Large intestine (tissue), 3 donors: ENCODE results near the gene TRIM62. TPM values are rescaled to one million over a fixed set of nuclear protein-coding genes. Genes with fewer than 3 reads are reported as not detected.
A peak's percentile ranks its signal among the peaks of the same experiment; 100 is the strongest.

Source experiments
- DNase-seq, 2 donors: peaks; one replicate each; pipeline versions ENCODE4 v3.0.0 to v3.0.0-alpha.2; 2013
- H3K27ac ChIP-seq: one replicate; pipeline ENCODE4 v1.5.1; 2013; ENCODE audit warnings: low read length
- H3K27me3 ChIP-seq: 2 replicates; pipeline ENCODE4 v1.6.1; 2013; ENCODE audit warnings: low read length; ENCODE audit not compliant: control insufficient read depth, insufficient read depth
- H3K36me3 ChIP-seq: 2 replicates; pipeline ENCODE4 v1.6.1; 2013; ENCODE audit warnings: low read length; ENCODE audit not compliant: control insufficient read depth, insufficient read depth
- H3K4me1 ChIP-seq: one replicate; pipeline ENCODE4 v1.6.1; 2013; ENCODE audit warnings: low read length; ENCODE audit not compliant: control insufficient read depth, insufficient read depth
- H3K4me3 ChIP-seq: one replicate; pipeline ENCODE4 v1.5.1; 2013; ENCODE audit warnings: low read length
- H3K9me3 ChIP-seq: one replicate; pipeline ENCODE4 v1.6.1; 2013; ENCODE audit warnings: mild to moderate bottlenecking, low read depth, low read length, moderate library complexity; ENCODE audit not compliant: control insufficient read depth
- WGBS: methylation state at CpG from one replicate; pipeline ENCODE4 v1.1.5; 2013; ENCODE audit warnings: low lambda C conversion rate; ENCODE audit not compliant: insufficient coverage; 5-methylcytosine and 5-hydroxymethylcytosine counted together
- polyA plus RNA-seq: library from polyadenylated mRNA; unstranded; fragments of 120-200 nt; gene quantifications from one replicate; pipeline ENCODE4 v1.2.1, GENCODE V29; 2013

The TRIM62 gene
- polyA plus RNA-seq, 1 donor, result 3.2 TPM

DNA sequence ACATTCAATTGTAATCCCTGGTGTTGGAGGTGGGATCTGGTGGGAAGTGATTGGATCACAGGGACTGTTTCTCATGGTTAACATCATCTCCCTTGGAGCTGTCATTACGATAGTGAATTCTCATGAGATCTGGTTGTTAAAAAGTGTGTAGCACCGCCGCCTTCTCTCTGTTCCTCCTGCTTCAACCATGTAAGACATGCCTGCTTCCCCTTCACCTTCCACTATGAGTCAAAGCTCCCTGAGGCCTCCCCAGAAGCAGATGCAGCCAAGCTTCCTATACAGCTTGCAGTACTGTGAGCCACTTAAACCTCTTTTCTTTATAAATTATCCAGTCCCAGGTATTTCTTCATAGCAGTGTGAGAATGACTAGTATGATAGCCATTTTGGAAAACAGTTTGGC, 30.1 kb upstream of the TRIM62 start:
- 100% methylated on average over 2 of the region's 3 CpGs for WGBS
- H3K4me1 ChIP-seq, result no peaks in the 10 kb centered on the region
- H3K36me3 ChIP-seq, result no peaks in the 10 kb centered on the region
- no peak overlapping the region for H3K4me3 ChIP-seq
- no peak overlapping the region for H3K27ac ChIP-seq
- no peaks in the 10 kb centered on the region for H3K9me3 ChIP-seq
- H3K27me3 ChIP-seq, result no peaks in the 10 kb centered on the region
- DNase-seq, result no peak

DNA sequence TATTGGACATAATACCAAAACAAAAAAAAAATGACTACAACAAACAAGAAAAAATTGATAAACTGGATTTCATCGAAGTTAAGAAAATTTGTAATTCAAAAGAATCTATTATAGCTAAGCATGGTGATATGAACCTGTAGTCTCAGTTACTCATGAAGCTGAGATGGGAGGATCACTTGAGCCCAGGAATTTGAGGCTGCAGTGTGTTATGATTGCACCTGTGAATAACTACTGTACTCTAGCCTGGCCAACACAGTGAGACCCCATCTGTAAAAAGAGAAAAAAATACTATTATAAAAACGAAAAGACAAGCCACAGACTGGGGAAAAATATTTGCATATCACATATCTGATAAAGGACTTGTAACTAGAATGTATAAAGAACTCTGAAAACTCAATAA, 24.5 kb upstream of the TRIM62 start:
- WGBS, result 100% methylated on average over 1 of the region's 2 CpGs
- Histone ChIP-seq H3K4me3 (no peak overlapping the region), H3K27me3 (no peaks in the 10 kb centered on the region), H3K27ac (no peak overlapping the region), H3K9me3 (no peaks in the 10 kb centered on the region), H3K4me1 (no peaks in the 10 kb centered on the region), H3K36me3 (no peaks in the 10 kb centered on the region)
- no peak for DNase-seq

DNA sequence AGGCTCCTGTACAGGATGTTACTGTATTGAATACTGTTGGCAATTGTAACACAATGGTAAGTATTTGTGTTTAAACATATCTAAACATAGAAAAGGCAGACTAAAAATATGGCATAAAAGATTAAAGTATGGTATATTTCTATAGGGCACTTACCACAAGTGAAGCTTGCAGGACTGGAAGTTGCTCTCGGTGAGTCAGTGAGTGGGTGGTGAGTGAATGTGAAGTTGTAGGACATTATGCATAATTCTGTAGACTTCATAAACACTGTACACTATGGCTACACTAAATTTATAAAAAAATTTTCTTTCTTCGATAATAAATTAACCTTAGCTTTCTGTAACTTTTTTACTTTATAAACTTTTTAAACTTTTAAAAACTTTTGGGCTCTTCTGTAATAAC, 13.7 kb upstream of the TRIM62 start:
- Histone ChIP-seq H3K36me3 (no peaks in the 10 kb centered on the region), H3K27ac (no peak overlapping the region), H3K27me3 (peaks cover 9% of the 10 kb centered on the region), H3K9me3 (no peaks in the 10 kb centered on the region), H3K4me3 (no peak overlapping the region), H3K4me1 (no peaks in the 10 kb centered on the region)
- 100% methylated on average over 1 of the region's 2 CpGs for WGBS
- no peak for DNase-seq

DNA sequence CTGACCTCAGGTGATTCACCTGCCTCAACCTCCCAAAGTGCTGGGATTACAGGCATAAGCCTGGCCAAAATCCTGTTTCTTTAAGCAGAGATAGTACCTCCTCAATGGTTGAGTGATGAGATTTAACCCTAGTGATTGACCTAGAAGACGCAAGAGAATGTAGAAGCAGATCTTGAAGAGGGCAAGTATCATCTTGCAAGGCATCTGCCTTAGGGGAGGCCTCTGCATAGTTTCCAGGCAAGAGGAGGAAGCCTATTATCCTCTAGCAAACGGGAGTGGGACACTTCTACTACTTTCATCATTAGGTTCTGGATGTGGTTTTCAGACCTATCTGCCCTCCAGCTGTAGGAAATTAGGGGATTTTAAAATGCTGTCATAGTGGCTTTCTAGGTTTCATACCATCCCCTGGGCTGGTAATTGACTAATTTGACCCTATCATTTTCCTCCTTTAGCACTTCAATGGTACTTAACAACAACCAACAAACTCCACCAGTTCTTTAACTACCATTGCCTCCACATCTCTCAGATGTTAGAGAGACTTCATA, 10.0 kb upstream of the TRIM62 start:
- DNase-seq, result no peak

DNA sequence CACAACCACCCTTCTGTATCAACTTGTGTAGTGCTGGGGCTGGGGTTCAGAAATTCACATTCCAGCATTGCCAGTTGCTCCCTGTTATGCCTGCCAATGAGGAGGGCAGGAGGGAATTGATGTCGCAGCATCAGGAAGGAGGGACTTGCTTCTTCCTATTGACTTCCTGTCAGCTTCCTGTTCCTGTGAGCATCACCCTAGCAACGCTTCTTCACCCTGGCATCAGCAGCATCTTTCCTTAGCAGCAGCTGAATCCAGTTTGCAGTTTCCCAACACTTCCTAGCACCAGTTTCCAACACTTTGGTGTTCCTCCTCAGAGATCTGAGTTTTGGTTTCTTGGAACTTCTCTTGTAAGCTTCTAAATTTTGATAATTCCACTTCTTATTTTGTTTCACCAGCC, 8.9 kb upstream of the TRIM62 start:
- no CpG with 5 or more reads among the region's 2 CpGs for WGBS

More for the DNA sequence above, 10.0 kb upstream of the TRIM62 start:
- 100% methylated on average over 1 of the region's 2 CpGs for WGBS
- Histone ChIP-seq H3K27me3 (peaks cover 4% of the 10 kb centered on the region), H3K4me1 (no peaks in the 10 kb centered on the region), H3K36me3 (no peaks in the 10 kb centered on the region), H3K27ac (no peak overlapping the region), H3K9me3 (no peaks in the 10 kb centered on the region), H3K4me3 (no peak overlapping the region)

DNA sequence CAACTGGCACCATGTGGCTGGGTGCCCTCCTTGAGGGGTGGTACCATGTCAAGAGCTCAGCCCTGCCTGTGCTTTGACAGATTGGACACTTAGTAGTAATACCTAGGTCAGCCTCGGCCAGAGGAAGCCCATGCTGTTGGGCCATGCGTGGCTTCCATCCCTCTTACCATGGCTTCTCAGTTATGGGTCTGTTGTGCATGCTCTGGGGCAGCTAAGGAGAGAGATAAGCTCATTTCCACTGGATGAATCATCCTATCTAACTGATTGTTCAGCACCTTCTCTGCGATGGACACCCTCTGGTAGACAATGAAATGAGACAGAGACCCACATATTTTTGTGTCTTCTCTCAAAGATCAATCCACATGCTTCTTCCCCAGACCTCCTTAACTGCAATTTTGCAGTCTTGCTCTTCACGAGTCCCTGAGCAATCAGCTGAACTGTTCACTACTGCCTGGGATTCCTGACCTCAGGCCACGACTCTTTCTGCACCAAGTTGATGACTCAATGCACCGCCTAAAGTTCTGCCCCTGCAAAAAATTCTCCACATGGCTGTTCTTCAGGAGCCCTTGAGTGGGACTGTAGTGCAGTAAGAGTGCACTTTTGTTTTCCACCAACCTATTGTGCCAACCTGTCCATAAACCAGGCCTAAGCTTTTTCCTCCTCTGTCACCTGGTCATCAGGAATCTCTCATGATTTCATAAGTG, 6.9 kb upstream of the TRIM62 start:
- DNase-seq, result no peak
- no CpG with 5 or more reads among the region's 6 CpGs for WGBS
- peaks cover 3% of the 10 kb centered on the region for H3K27me3 ChIP-seq
- H3K36me3 ChIP-seq, result no peaks in the 10 kb centered on the region
- no peak overlapping the region for H3K27ac ChIP-seq
- H3K4me1 ChIP-seq, result no peaks in the 10 kb centered on the region
- no peak overlapping the region for H3K4me3 ChIP-seq
- no peaks in the 10 kb centered on the region for H3K9me3 ChIP-seq

More for the DNA sequence above, 8.9 kb upstream of the TRIM62 start:
- H3K36me3 ChIP-seq, result no peaks in the 10 kb centered on the region
- H3K4me3 ChIP-seq, result no peak overlapping the region
- no peaks in the 10 kb centered on the region for H3K9me3 ChIP-seq
- no peak overlapping the region for H3K27ac ChIP-seq
- H3K27me3 ChIP-seq, result peaks cover 3% of the 10 kb centered on the region
- no peak for DNase-seq
- H3K4me1 ChIP-seq, result no peaks in the 10 kb centered on the region

DNA sequence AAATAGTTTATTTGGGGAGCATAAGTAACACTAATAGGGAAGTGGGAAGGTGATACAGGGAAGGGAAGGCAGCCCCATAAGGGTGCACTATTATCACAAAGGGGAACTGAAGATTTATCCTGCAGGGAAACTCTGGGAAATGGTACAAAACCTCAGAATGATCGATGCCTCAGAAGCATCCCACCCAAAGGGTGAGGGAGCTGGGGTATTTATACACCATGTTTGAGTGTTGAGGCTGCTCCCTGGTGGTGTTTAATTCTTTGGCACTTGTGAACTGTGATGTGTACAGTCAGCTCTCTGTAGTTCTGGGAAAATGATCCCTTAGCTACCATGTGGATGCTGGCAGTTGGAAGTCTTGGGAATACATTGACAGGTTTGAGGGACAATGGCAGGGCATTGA, 5.1 kb upstream of the TRIM62 start:
- no peaks in the 10 kb centered on the region for H3K9me3 ChIP-seq
- WGBS, result no CpG with 5 or more reads among the region's 1 CpG
- no peaks in the 10 kb centered on the region for H3K36me3 ChIP-seq
- H3K27ac ChIP-seq, result no peak overlapping the region
- H3K27me3 ChIP-seq, result peaks cover 6% of the 10 kb centered on the region
- DNase-seq, result no peak
- H3K4me3 ChIP-seq, result no peak overlapping the region
- no peaks in the 10 kb centered on the region for H3K4me1 ChIP-seq

DNA sequence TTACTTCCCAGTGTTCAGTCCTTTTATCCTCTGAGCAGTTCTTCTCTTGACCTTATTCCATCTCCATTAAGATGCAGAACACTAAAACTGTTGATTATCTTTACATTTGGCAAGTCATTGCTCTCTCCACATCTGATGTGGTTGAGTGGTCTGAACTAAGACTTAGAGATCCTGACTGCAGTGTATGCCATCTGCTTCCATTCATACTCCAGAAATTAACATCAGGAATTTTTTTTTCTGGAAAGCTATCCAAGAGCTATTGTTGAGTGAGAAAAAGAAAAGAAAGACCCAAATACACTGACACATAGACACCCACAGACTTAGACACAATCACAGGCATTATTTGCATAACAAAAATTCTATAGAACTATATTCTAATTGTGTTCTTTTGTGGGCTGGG, 3.7 kb upstream of the TRIM62 start:
- no peak for DNase-seq
- Histone ChIP-seq H3K27ac (no peak overlapping the region), H3K4me1 (no peaks in the 10 kb centered on the region), H3K27me3 (peaks cover 3% of the 10 kb centered on the region), H3K36me3 (no peaks in the 10 kb centered on the region), H3K4me3 (no peak overlapping the region), H3K9me3 (no peaks in the 10 kb centered on the region)

DNA sequence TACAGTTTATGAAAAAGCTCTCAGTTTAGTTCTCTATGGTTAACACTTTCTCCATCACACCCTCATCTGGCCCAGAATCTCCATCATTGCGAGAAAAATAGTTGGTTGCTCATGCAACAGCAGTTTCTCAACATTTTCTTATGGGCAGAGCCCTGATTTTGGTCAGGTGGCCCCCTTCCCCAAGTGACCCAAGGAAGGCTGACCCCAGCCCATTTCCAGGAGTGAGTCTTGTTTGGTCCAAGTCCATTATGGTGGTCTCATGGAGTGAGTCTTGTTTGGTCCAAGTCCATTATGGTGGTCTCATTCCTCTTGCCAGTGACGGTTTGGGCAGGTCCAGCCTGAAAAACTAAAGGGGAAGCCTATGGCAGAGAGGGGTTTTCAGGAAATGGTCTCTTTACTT, 1.5 kb upstream of the TRIM62 start:
- no peak for DNase-seq
- Histone ChIP-seq H3K4me1 (no peaks in the 10 kb centered on the region), H3K27me3 (peaks cover 3% of the 10 kb centered on the region), H3K4me3 (no peak overlapping the region), H3K36me3 (no peaks in the 10 kb centered on the region), H3K9me3 (no peaks in the 10 kb centered on the region), H3K27ac (no peak overlapping the region)
- WGBS, result no CpG with 5 or more reads among the region's 2 CpGs

DNA sequence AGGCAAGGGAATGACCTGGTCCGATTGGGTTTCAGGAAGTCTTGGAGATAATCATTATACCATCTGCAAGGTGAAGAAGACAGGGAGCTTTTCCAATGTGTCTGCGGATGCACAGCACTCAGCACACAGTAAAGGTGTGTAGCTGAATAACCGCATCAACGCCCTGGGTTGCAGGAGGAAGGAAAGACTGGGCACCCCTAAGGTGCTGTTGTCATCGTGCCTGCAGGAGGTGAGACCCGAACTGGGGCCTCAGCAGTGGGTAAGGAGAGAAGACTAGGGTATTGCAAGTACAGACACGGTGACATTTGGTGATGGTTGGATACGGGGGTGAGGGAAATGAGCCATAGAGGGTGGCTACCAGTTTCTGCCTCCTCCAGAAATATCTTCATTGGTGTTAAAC, 1.1 kb upstream of the TRIM62 start:
- Histone ChIP-seq H3K36me3 (no peaks in the 10 kb centered on the region), H3K27ac (no peak overlapping the region), H3K4me3 (no peak overlapping the region), H3K4me1 (no peaks in the 10 kb centered on the region), H3K27me3 (peaks cover 3% of the 10 kb centered on the region), H3K9me3 (no peaks in the 10 kb centered on the region)
- 60% methylated on average over 1 of the region's 8 CpGs for WGBS
- no peak for DNase-seq

DNA sequence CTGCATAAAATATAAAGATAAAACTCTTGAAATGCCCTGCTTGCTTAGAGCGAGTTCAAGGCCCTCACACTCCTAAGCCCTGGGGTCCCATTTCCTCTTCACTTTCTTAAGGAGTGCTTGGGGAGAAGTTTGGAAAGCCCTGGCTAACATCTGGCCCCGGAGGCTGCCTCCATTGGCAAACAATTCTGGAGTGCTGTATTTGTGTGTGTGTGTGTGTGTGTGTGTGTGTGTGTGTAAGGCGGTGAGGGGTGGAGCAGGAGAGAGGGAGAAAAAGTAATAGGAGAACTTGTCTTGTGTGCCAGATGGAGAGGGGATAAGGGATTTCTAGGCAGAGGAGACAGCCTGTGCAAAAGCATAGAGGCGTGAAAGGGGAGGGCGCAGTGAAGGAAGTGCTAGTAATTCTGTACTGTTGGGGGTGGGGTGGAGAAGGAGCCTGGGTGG, 578 bp upstream of the TRIM62 start:
- H3K9me3 ChIP-seq, result no peaks in the 10 kb centered on the region
- 20% methylated on average over 1 of the region's 5 CpGs for WGBS
- H3K4me1 ChIP-seq, result no peaks in the 10 kb centered on the region
- no peak overlapping the region for H3K4me3 ChIP-seq
- no peak overlapping the region for H3K27ac ChIP-seq
- H3K27me3 ChIP-seq, result peaks cover 3% of the 10 kb centered on the region
- peak; percentile 25 to 56 for DNase-seq
- no peaks in the 10 kb centered on the region for H3K36me3 ChIP-seq
